CD4-positive, alpha-beta T cell (primary cell): Measurements from ENCODE around the gene TBC1D14. TPM values are rescaled to one million over a fixed set of nuclear protein-coding genes. Genes with fewer than 3 reads are reported as not detected.

Experiments
- ATAC-seq: fragments of 200-7000 bp; cut with Tn5 transposase; one replicate; pipeline ENCODE4 v1.10.0; 2022; ENCODE audit warnings: mild to moderate bottlenecking; ENCODE audit not compliant: poor library complexity
- CTCF ChIA-PET: fragments of 350-600 bp; sonication (Branson Sonifier 250); formaldehyde crosslinking; loops from one replicate; lab custom pipeline; 2021; ENCODE audit warnings: antibody characterized with exemption, inconsistent platforms; lab: Charles Lee
- POLR2A ChIA-PET: fragments of 350-600 bp; sonication (Branson Sonifier 250); formaldehyde crosslinking; loops from one replicate; lab custom pipeline; 2021; ENCODE audit warnings: antibody characterized with exemption, inconsistent platforms; lab: Charles Lee
- DNase-seq, 14 experiments: peaks; one replicate each; pipeline ENCODE4 v3.0.0-alpha.2; 2013 to 2020; ENCODE audit warnings: mixed read lengths in 2 of 14
- H3K27ac ChIP-seq, 2 donors: one replicate each; pipeline versions ENCODE4 v1.5.1 to v1.7.0; 2013; ENCODE audit warnings: low read length in 2 of 2, low read depth in 1 of 2, mild to moderate bottlenecking in 1 of 2
- H3K27me3 ChIP-seq, 2 experiments: 1 replicate in 1 of 2; 2 replicates in 1 of 2; pipeline versions ENCODE4 v1.6.1 to v1.7.0; 2013; ENCODE audit warnings: low read length in 2 of 2, control low read depth in 1 of 2, mild to moderate bottlenecking in 1 of 2, moderate library complexity in 1 of 2; ENCODE audit not compliant: insufficient read depth in 2 of 2, control insufficient read depth in 1 of 2
- H3K36me3 ChIP-seq: one replicate; pipeline ENCODE4 v1.6.1; 2013; ENCODE audit warnings: low read length, control low read depth; ENCODE audit not compliant: insufficient read depth
- H3K4me1 ChIP-seq: one replicate; pipeline ENCODE4 v1.6.1; 2013; ENCODE audit warnings: low read length, control low read depth; ENCODE audit not compliant: insufficient read depth
- H3K4me3 ChIP-seq: one replicate; pipeline ENCODE4 v1.5.1; 2013; ENCODE audit warnings: mild to moderate bottlenecking, low read length, moderate library complexity
- H3K9me3 ChIP-seq, 2 experiments: 1 replicate in 1 of 2; 2 replicates in 1 of 2; pipeline versions ENCODE4 v1.6.1 to v1.7.0; 2013; ENCODE audit warnings: low read length in 2 of 2, mild to moderate bottlenecking in 2 of 2, control low read depth in 1 of 2, moderate library complexity in 1 of 2; ENCODE audit not compliant: control insufficient read depth in 1 of 2, insufficient read depth in 1 of 2
- H3K27ac Mint-ChIP-seq: one replicate; pipeline ENCODE4 v1.8.0; 2020; ENCODE audit warnings: mixed read lengths
- H3K27me3 Mint-ChIP-seq: one replicate; pipeline ENCODE4 v1.8.0; 2021; ENCODE audit warnings: mixed read lengths
- H3K36me3 Mint-ChIP-seq: one replicate; pipeline ENCODE4 v1.8.0; 2021; ENCODE audit warnings: low read depth, mixed read lengths
- H3K4me1 Mint-ChIP-seq: one replicate; pipeline ENCODE4 v1.8.0; 2021; ENCODE audit warnings: low read depth, mixed read lengths
- H3K4me3 Mint-ChIP-seq: one replicate; pipeline ENCODE4 v1.8.0; 2020; ENCODE audit warnings: mild to moderate bottlenecking, mixed read lengths
- H3K9me3 Mint-ChIP-seq: one replicate; pipeline ENCODE4 v1.8.0; 2020; ENCODE audit warnings: mixed read lengths
- intact Hi-C, 2 experiments: fragments of 100-400 bp; cut with DNase I in 1 of 2; cut with micrococcal nuclease in 1 of 2; formaldehyde crosslinking; loops; one replicate each; pipeline versions ENCODE4 v1.15.1 to v1.9.0; 2023 to 2025; cut with DNase I, micrococcal nuclease
- total RNA-seq, 174 experiments: library from RNA in 2 of 174; stranded (reverse) in 2 of 174; gene quantifications; one replicate each; pipeline ENCODE4 v1.2.3 and lab custom pipeline; 2021 to 2026
- TF ChIP-seq, protein P1 (sequence below): fragments of 200-600 bp; IDR thresholded peaks from one replicate; pipeline ENCODE4 v1.8.0; 2022; ENCODE audit warnings: antibody characterized with exemption, mild to moderate bottlenecking

The TBC1D14 gene
- total RNA-seq, 2 experiments from 2014 or later: 31.2 to 34.1 TPM

DNA sequence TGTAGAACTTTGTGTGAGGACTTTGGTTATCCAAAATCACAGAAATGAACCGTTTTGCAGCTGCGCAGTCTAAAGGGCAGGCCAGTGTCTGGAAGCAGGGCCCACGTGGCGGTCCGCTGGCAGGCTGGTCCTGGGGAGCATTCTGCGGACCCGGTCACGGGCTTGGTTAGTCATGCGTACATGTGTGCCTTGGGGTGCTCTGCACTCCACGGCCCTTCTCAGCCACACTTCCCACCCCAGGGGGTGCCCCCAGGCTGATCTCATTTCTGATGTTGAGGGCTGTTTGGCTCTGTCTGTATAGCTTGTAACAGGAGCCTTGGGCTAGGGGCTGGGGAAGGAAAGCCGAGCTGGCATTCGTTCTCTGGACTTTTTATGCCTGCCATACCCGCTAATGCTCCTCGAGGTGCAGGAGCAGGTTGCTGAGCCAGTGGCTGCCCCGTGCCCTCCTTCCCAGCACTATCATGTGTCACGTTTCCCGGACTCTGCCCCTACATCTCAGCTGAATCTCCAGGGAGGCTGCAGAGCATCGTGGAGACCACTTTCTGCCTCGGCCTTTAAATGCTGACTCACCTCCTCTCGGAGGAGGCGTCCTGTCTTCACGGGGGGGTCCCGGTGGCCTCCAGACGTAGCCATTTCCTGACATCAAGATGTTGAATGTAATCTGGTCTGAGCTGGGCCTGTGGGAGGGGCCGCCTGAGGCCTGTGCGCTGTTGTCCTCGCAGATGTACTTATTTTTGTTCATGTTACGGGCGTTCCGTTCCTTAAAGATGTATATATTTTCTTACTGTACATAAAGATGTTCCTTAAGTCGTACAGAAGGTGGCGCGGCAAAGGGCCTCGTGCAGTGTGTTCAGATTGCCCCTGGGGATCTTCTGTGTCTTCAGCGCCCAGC, 122.2 kb downstream of the TBC1D14 start:
- no peak for DNase-seq
- no peaks in the 10 kb centered on the region for H3K27me3 Mint-ChIP-seq
- no peak overlapping the region for H3K4me3 ChIP-seq
- peaks cover 50% of the 10 kb centered on the region for H3K36me3 ChIP-seq
- no peak for ATAC-seq
- H3K4me1 ChIP-seq: no peaks in the 10 kb centered on the region
- H3K9me3 ChIP-seq: no peaks in the 10 kb centered on the region
- intact Hi-C loops: no loop called here
- no peak overlapping the region for H3K4me3 Mint-ChIP-seq
- no peak overlapping the region for H3K27ac ChIP-seq
- H3K27ac Mint-ChIP-seq: no peak overlapping the region
- H3K36me3 Mint-ChIP-seq: peaks cover 54% of the 10 kb centered on the region
- ChIA-PET CTCF (interaction anchor here (1.6 kb wide), 1 partner anchor 39 kb away, joined by 4 read pairs; no protein-coding TSS in a partner anchor), POLR2A (interaction anchor here (1.7 kb wide), 1 partner anchor 36 kb away, joined by 5 read pairs; the partner anchor contains the start of gene GRPEL1)
- TF ChIP-seq, protein P1, sequence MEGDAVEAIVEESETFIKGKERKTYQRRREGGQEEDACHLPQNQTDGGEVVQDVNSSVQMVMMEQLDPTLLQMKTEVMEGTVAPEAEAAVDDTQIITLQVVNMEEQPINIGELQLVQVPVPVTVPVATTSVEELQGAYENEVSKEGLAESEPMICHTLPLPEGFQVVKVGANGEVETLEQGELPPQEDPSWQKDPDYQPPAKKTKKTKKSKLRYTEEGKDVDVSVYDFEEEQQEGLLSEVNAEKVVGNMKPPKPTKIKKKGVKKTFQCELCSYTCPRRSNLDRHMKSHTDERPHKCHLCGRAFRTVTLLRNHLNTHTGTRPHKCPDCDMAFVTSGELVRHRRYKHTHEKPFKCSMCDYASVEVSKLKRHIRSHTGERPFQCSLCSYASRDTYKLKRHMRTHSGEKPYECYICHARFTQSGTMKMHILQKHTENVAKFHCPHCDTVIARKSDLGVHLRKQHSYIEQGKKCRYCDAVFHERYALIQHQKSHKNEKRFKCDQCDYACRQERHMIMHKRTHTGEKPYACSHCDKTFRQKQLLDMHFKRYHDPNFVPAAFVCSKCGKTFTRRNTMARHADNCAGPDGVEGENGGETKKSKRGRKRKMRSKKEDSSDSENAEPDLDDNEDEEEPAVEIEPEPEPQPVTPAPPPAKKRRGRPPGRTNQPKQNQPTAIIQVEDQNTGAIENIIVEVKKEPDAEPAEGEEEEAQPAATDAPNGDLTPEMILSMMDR: no peak
- no peaks in the 10 kb centered on the region for H3K27me3 ChIP-seq
- H3K4me1 Mint-ChIP-seq: no peaks in the 10 kb centered on the region
- no peaks in the 10 kb centered on the region for H3K9me3 Mint-ChIP-seq

DNA sequence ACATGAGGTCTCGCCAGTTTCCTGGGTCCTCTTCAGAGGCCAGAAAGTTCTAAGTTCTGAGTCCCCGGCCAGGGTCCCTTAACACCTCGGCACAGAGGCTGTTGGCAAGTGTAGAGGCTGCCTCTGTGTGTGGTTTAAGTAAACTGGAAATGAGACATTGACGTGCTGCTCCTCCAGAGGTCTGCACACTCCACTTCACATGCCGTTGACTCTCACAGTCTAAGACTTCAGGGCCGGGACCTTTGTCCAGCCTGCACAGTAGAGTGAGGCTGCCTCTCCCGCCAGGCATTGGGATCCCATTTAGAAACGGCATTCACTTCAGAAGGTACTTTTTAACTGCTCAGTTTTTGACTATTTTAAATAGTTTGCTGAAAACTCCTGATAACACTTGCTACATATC, 123.0 kb downstream of the TBC1D14 start:
- no peak for ATAC-seq
- Mint-ChIP-seq H3K9me3 (no peaks in the 10 kb centered on the region), H3K4me3 (no peak overlapping the region), H3K36me3 (peaks cover 48% of the 10 kb centered on the region), H3K27me3 (no peaks in the 10 kb centered on the region), H3K4me1 (peaks cover 7% of the 10 kb centered on the region), H3K27ac (no peak overlapping the region)
- no peak for DNase-seq
- Histone ChIP-seq H3K4me3 (no peak overlapping the region), H3K9me3 (no peaks in the 10 kb centered on the region), H3K27me3 (no peaks in the 10 kb centered on the region), H3K36me3 (peaks cover 44% of the 10 kb centered on the region), H3K4me1 (no peaks in the 10 kb centered on the region), H3K27ac (no peak overlapping the region)
- POLR2A ChIA-PET: no interaction called here
- CTCF ChIA-PET: no interaction called here
- TF ChIP-seq, protein P1: no peak
- intact Hi-C loops: no loop called here

DNA sequence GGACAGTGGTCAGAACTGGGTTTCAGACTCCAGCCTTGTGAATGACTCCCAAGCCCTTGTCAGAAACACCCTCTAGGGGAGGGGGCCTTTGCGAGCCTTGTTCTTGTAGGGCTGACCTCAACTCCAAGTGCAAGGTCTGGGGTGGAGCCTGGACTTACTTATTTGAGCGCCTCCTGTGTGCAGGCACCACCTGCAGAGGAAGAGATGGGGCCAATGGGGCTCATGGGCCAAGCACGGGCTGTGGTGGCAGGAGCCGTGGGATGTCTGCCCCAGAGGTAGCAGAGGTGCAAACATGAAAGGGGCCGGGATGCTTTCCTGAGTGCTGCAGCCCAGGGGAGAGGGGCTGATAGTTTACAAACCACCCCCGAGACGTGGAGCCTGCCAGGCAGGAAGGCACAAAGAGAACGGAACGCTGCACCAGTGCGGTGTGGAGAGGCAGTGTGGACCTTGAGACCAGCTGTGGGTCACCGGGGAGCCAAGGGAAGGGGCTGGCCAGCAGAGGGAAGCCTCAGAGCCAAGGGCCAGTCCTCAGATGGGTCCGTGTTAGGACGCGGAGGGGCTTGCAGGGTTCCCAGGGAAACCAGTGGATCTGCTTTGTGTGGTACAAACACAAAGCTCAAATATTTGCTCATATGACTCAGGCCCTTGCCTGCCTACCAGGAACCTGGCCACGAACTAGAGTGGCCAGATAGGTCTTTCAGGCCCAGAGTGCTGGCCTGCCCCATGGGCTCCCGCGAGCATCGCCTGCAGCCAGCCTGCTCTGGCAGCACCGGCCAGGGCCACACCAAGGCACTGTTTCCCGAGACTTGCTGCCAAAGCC, 124.8 kb downstream of the TBC1D14 start:
- Mint-ChIP-seq H3K9me3 (no peaks in the 10 kb centered on the region), H3K27ac (no peak overlapping the region), H3K27me3 (no peaks in the 10 kb centered on the region), H3K36me3 (peaks cover 34% of the 10 kb centered on the region), H3K4me1 (peaks cover 13% of the 10 kb centered on the region), H3K4me3 (no peak overlapping the region)
- no peaks in the 10 kb centered on the region for H3K27me3 ChIP-seq
- intact Hi-C loops: no loop called here
- TF ChIP-seq, protein P1: no peak
- H3K4me1 ChIP-seq: no peaks in the 10 kb centered on the region
- POLR2A ChIA-PET: no interaction called here
- H3K4me3 ChIP-seq: no peak overlapping the region
- H3K27ac ChIP-seq: no peak overlapping the region
- CTCF ChIA-PET: interaction anchor here (0.8 to 1.2 kb wide), 2 partner anchors 9 to 11 kb away, joined by 3 read pairs; partner anchors contain the start of gene TADA2B
- peaks cover 32% of the 10 kb centered on the region for H3K36me3 ChIP-seq
- no peaks in the 10 kb centered on the region for H3K9me3 ChIP-seq
- no peak for ATAC-seq
- DNase-seq: peak in 1 of 14 experiments; percentile 10
